Spleen (tissue), 11 donors: ENCODE data around the gene TANK. TPM values are rescaled to one million over a fixed set of nuclear protein-coding genes. Genes with fewer than 3 reads are reported as not detected.
"Not testable (repeated sequence)": the region's sequence is repeated elsewhere in the genome, so short reads cannot be mapped to it uniquely, and the experiment has no call there.

ENCODE experiments used
- DNase-seq: peaks from one replicate; pipeline ENCODE4 v3.0.0-alpha.2; 2020
- H3K27ac ChIP-seq, 8 donors: fragments of 200-600 bp; sonication (generic) in 7 of 8; 1 replicate in 4 of 8; 2 replicates in 4 of 8; pipeline versions ENCODE4 v1.5.0 to v1.8.0; 2016 to 2021; ENCODE audit warnings: inconsistent platforms in 4 of 8, mild to moderate bottlenecking in 4 of 8, moderate library complexity in 1 of 8
- H3K27me3 ChIP-seq, 7 donors: fragments of 200-600 bp; sonication (generic) in 6 of 7; replicated peaks in 1 of 7; 1 replicate in 4 of 7; 2 replicates in 3 of 7; pipeline versions ENCODE4 v1.5.0 to v1.8.0; 2016 to 2021; ENCODE audit warnings: inconsistent platforms in 3 of 7, mild to moderate bottlenecking in 1 of 7
- H3K36me3 ChIP-seq, 6 donors: fragments of 200-600 bp; sonication (generic) in 5 of 6; 1 replicate in 4 of 6; 2 replicates in 2 of 6; pipeline versions ENCODE4 v1.5.0 to v1.8.0; 2016 to 2021; ENCODE audit warnings: inconsistent platforms in 2 of 6
- H3K4me1 ChIP-seq, 6 donors: fragments of 200-600 bp; sonication (generic) in 5 of 6; 1 replicate in 3 of 6; 2 replicates in 3 of 6; pipeline versions ENCODE4 v1.5.0 to v1.8.0; 2016 to 2021; ENCODE audit warnings: inconsistent platforms in 3 of 6
- H3K4me3 ChIP-seq, 8 donors: fragments of 200-600 bp; sonication (generic) in 7 of 8; 1 replicate in 4 of 8; 2 replicates in 4 of 8; pipeline versions ENCODE4 v1.5.0 to v1.8.0; 2016 to 2021; ENCODE audit warnings: inconsistent platforms in 4 of 8, mild to moderate bottlenecking in 4 of 8, moderate library complexity in 2 of 8
- H3K9me3 ChIP-seq, 8 donors: fragments of 200-600 bp; sonication (generic) in 7 of 8; 1 replicate in 4 of 8; 2 replicates in 4 of 8; pipeline versions ENCODE4 v1.5.0 to v1.8.0; 2016 to 2021; ENCODE audit warnings: inconsistent platforms in 4 of 8
- POLR2A ChIP-seq, 3 donors: fragments of 450-650 bp; IDR thresholded peaks; one replicate each; pipeline ENCODE4 v1.5.1; 2017; ENCODE audit warnings: antibody characterized with exemption in 3 of 3, mild to moderate bottlenecking in 1 of 3
- POLR2AphosphoS5 ChIP-seq, 3 donors: sonication (generic); formaldehyde crosslinking; IDR thresholded peaks; one replicate each; pipeline ENCODE4 v1.5.1; 2017; ENCODE audit warnings: antibody characterized with exemption in 3 of 3
- whole genome bisulfite sequencing, 5 donors: extraction: QIAGEN DNeasy Blood & Tissue Kit in 3 of 5; methylation state at CpG; one replicate each; pipeline versions ENCODE4 v1.1.5 to v1.1.7; 2013 to 2018; 5-methylcytosine and 5-hydroxymethylcytosine counted together
- intact Hi-C: fragments of 100-400 bp; cut with DNase I; formaldehyde crosslinking; loops from one replicate; pipeline ENCODE4 v1.15.0; 2023; ENCODE audit warnings: low total_unique reads
- polyA plus RNA-seq, 3 donors: library from polyadenylated mRNA; stranded (reverse); fragments of 200-250 nt; gene quantifications; one replicate each; pipeline ENCODE4 v1.2.1, GENCODE V29; 2013
- total RNA-seq, 7 donors: library from RNA; depleted of rRNA in 3 of 7; stranded (reverse); fragments of >200 nt in 3 of 7; fragmentation: NEBNext Ultra II Directional in 4 of 7; extraction: Animal tissue kit (Norgen Biotek cat#: 25700) in 4 of 7; gene quantifications; one replicate each; pipeline versions ENCODE4 v1.1.0 to v1.2.1, GENCODE V29; 2016 to 2021
- TF ChIP-seq, protein P1 (sequence below), 11 experiments: fragments of 200-600 bp in 7 of 11; fragments of 450-650 bp in 4 of 11; sonication (generic) in 4 of 11; IDR thresholded peaks in 8 of 11; conservative IDR thresholded peaks in 3 of 11; 1 replicate in 7 of 11; 2 replicates in 4 of 11; pipeline versions ENCODE4 v1.4.0 to v1.8.0; 2016 to 2021; ENCODE audit warnings: antibody characterized with exemption in 11 of 11, inconsistent platforms in 4 of 11, mild to moderate bottlenecking in 1 of 11
- donor health status: healthy with polysubstance abuse.
- donor health status: DM: no; HTN: no; CAD: no; lungs with moderate emphysema.
- donor health status: DM: no; HTN: no; CAD: no.
- donor health status: Bipolar disorder and iron deficiency.
- donor health status: healthy.
- donor health status: DM: no; HTN: no; CAD: no.
- donor health status: DM: yes; HTN: yes; CAD: no.

Gene TANK
- total and polyA plus RNA-seq, 10 donors: 37.5 to 152 (median 120) TPM

DNA sequence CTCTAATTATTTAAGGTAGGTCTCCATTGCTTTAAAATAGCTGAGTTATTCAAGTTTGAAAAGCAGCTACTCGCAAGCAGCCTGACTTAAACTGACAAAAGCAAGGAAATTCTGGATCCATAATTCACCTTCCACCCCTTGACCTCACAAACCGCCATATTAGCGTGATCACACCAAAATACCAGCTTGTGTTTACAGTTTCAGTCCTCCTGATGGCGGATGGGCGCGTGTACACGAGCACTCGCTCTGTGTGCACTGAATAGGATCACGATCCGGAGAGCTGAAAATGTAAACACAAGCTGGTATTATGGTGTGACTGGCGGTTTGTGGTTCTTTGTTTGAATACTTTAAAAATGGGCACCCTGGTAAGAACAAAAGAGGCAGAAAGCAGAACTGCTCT lies 105.6 kb downstream of the TANK start:
- H3K4me1 ChIP-seq: no peaks in the 10 kb centered on the region
- intact Hi-C loops: no loop called here
- H3K4me3 ChIP-seq: no peak overlapping the region
- H3K27ac ChIP-seq: no peak overlapping the region
- 95 to 97% (median 96%) methylated on average over 11 of the region's 11 CpGs for WGBS, 5 donors
- no peaks in the 10 kb centered on the region for H3K9me3 ChIP-seq
- no peak for DNase-seq
- no peaks in the 10 kb centered on the region for H3K36me3 ChIP-seq
- no peak for TF ChIP-seq POLR2AphosphoS5 (IDR thresholded peaks at IDR 0.05)
- no peaks in the 10 kb centered on the region for H3K27me3 ChIP-seq

DNA sequence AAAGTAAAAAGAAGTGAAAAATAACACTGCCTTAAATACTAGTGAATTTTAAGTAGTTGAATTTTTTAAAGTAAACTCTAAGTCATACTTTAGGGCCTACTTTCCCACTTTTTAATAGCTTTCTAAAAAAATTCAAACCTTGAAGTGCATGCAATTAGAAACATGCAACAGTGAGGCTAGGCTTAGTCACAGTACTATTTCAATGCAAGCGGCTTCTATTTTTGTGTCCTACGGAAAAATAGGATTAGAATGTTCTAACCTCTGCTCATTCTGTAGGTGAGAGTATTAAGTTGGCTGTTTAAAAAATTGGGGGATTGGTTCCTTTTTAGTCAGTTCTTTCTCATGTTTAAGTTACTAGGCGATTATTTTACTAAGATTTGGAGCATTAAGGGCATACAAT lies 108.9 kb downstream of the TANK start:
- Histone ChIP-seq H3K27ac (no peak overlapping the region), H3K36me3 (no peaks in the 10 kb centered on the region), H3K9me3 (no peaks in the 10 kb centered on the region), H3K4me3 (no peak overlapping the region), H3K27me3 (no peaks in the 10 kb centered on the region), H3K4me1 (no peaks in the 10 kb centered on the region)
- TF ChIP-seq, protein P1, sequence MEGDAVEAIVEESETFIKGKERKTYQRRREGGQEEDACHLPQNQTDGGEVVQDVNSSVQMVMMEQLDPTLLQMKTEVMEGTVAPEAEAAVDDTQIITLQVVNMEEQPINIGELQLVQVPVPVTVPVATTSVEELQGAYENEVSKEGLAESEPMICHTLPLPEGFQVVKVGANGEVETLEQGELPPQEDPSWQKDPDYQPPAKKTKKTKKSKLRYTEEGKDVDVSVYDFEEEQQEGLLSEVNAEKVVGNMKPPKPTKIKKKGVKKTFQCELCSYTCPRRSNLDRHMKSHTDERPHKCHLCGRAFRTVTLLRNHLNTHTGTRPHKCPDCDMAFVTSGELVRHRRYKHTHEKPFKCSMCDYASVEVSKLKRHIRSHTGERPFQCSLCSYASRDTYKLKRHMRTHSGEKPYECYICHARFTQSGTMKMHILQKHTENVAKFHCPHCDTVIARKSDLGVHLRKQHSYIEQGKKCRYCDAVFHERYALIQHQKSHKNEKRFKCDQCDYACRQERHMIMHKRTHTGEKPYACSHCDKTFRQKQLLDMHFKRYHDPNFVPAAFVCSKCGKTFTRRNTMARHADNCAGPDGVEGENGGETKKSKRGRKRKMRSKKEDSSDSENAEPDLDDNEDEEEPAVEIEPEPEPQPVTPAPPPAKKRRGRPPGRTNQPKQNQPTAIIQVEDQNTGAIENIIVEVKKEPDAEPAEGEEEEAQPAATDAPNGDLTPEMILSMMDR (IDR thresholded peaks at IDR 0.05 in 8 of 11, conservative IDR thresholded peaks at IDR 0.05 in 3 of 11): no peak
- TF ChIP-seq POLR2A (IDR thresholded peaks at IDR 0.05): no peak
- TF ChIP-seq POLR2AphosphoS5 (IDR thresholded peaks at IDR 0.05): no peak
- DNase-seq: no peak
- intact Hi-C loops: no loop called here
- WGBS, 5 donors: 91 to 99% (median 93%) methylated on average over 3 of the region's 3 CpGs

DNA sequence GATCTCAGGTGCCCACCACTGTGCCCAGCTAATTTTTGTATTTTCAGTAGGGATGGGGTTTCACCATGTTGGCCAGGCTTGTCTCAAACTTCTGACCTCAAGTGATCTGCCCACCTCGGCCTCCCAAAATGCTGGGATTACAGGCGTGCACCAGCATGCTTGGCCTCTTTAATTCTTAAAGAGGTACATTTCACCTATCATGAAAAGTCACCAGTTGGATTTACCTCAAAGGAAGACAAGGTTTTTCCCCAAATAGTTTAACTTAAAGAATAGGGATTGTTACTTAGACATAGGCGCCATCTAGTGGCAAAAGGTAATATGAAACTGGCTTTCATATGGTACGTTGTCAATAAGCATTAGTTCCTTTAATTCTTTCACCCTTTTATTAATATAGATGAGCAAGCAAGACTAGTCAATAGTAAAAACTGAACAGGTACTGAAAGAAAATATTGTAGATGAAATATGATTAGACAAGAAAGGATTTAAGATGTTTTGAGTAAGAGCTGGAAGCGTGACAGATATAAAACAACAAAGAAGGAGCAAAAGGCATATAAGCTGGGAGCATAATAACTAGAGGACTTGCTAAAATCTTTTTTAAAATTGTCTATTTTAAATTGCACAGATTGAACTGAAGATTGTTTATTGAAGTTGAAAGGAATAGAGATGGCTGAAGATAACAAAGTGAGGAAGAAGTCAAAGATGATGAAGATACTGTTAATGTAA lies 113.0 kb downstream of the TANK start:
- TF ChIP-seq POLR2AphosphoS5 (IDR thresholded peaks at IDR 0.05) (no peak), POLR2A (IDR thresholded peaks at IDR 0.05) (no peak)
- TF ChIP-seq, protein P1 (IDR thresholded peaks at IDR 0.05 in 8 of 11, conservative IDR thresholded peaks at IDR 0.05 in 3 of 11): peak in 10 of 11 experiments; percentile 32 to 81 (median 74)
- H3K9me3 ChIP-seq: no peaks in the 10 kb centered on the region
- H3K27ac ChIP-seq: no peak overlapping the region
- DNase-seq: no peak
- H3K4me3 ChIP-seq: no peak overlapping the region
- H3K4me1 ChIP-seq: no peaks in the 10 kb centered on the region
- 46 to 54% (median 49%) methylated on average over 5 of the region's 5 CpGs for WGBS, 5 donors
- H3K27me3 ChIP-seq: no peaks in the 10 kb centered on the region
- no peaks in the 10 kb centered on the region for H3K36me3 ChIP-seq
- intact Hi-C loops: loop anchor here (5.0 kb wide), 1 partner anchor 46 kb away; no protein-coding TSS in a partner anchor

DNA sequence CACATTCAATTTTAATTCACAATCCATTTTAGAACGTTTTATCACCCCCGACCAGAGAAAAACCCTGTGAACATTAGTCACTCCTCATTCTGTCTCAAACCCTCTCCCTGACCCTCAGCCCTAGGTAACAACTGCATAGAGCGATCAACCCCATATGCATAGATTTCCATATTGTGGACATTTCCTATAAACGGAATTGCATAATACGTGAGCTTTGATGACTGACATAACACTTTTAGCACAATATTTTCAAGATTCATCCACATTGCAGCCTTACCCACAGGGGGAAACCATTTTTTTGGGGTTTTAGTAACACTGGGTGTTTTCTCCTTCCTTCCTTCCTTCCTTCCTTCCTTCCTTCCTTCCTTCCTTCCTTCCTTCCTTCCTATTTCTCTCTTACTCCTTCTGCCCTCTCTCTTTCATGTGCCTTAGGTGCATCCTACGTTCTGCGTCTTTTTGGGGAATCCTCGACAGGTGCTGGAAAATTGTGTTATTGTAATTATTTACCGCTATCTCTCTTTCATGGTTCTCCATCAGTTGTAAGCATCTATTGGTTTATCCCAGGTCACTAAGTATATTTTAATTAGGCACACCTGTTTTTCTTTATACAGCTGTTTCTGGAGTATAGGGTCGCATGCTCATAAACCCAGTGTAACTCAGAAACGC lies 118.5 kb downstream of the TANK start:
- H3K27me3 ChIP-seq, H3K4me3 ChIP-seq, intact Hi-C loops, H3K36me3 ChIP-seq, DNase-seq, H3K9me3 ChIP-seq, H3K27ac ChIP-seq, H3K4me1 ChIP-seq: not testable (repeated sequence)
- WGBS, 5 donors: 63 to 72% (median 67%) methylated on average over 11 of the region's 11 CpGs

DNA sequence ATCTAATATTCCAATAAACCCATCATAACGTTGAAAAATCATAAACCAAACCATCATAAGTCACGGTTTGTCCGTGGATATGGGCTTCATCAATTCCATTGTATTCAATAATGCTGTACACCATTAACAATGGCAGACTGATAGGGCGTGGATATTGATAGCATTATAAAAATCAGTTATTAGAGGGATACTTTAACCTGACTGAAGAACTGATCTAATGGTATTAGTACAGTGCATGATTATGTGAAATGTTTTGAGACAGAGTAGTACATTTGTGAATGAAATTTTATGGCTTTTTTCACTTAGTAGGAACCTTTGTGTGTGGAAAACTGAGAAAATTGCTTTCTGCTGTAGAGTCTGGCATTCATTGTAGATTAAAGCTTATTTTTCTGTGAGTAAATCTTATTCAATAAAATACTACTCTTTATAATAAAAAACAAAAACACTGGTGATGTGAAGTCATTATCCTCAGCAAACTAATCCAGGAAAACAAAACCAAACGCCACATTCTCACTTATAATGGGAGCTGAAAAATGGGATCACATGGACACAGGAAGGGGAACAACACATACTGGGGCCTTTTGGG lies 119.1 kb downstream of the TANK start:
- WGBS, 5 donors: 75 to 82% (median 80%) methylated on average over 5 of the region's 5 CpGs
- intact Hi-C loops, DNase-seq: not testable (repeated sequence)

DNA sequence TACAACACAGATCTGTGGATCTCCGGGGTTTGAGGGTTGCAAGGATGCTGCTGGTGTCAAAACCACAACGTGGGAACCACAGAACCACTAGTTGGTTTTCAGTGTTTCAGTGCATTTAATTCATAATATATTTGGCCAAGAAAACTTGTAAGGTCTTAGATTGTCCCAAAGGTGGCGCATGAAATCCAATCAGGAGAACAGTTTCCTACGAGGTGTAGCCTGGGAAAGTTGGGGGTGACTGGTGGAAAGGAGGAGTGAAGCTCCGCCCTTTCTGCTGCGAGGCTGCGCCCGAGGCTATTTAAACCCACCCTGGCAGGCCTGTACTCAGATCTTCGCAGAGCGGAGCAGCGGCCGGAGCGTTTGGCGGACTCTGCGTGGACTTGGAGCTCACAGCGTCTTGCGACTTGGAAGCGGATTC lies 120.7 kb downstream of the TANK start:
- H3K27ac ChIP-seq, H3K4me1 ChIP-seq, H3K9me3 ChIP-seq, intact Hi-C loops, H3K4me3 ChIP-seq, H3K36me3 ChIP-seq: not testable (repeated sequence)
- WGBS, 5 donors: 73 to 81% (median 75%) methylated on average over 18 of the region's 18 CpGs
- DNase-seq: peak; percentile 93
- peaks cover 0 to 16% (median 0%) of the 10 kb centered on the region in 7 donors for H3K27me3 ChIP-seq

More for the DNA sequence above, 119.1 kb downstream of the TANK start:
- H3K27me3 ChIP-seq: peaks cover 0 to 11% (median 0%) of the 10 kb centered on the region in 7 donors
- not testable (repeated sequence) for H3K4me3 ChIP-seq, H3K36me3 ChIP-seq, H3K4me1 ChIP-seq, H3K9me3 ChIP-seq, H3K27ac ChIP-seq

DNA sequence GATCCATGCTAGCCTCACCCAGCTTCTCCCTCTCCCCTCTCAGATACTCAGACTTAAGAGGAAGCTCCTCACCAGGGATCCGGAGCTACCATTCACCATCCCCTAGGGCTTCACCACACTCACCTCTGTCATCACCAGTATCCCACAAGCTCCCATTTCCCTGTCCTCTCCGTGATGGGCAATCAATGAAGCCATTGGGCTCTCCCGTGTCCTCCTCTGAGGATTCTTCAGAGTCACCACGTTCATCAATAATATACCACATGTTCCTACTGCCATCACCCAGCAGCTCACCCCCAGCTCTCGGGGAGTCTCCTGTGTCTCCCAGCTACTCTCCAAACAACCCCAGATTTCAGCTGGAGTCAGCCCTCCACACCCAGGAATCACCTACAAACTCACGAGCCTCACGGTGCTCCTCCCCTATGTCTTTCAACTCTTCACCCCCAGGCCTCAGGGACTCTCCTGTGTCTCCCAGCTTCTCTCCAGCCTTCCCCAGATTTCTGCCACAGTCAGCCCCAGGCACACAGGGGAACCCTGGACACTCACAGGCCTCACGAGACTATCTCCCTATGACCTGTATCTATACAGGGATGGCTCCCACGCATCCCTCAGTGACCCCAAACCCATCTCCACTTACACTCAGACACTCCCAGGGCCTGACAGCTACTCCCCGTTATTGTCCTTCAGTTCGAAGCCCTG lies 121.5 kb downstream of the TANK start:
- intact Hi-C loops, H3K36me3 ChIP-seq, H3K4me1 ChIP-seq, H3K9me3 ChIP-seq, H3K4me3 ChIP-seq, H3K27ac ChIP-seq, DNase-seq: not testable (repeated sequence)
- peaks cover 0 to 24% (median 3%) of the 10 kb centered on the region in 7 donors for H3K27me3 ChIP-seq
- 74 to 90% (median 80%) methylated on average over 11 of the region's 11 CpGs for whole genome bisulfite sequencing, 5 donors

DNA sequence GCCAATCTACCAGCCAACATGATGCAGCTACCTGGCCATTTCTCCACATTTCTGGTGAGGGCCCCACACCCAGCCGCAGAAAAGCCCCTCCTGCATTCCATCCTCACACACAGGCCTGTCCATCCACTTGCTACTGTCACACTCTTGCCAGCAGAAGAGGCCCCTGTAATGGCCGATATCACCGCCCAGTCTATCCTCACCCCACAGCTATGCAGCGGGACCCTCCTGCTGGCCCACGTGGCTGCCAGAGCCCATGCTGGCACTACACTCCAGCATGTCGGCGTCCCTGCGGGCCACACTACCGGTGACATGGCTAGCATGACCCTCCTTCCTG lies 122.0 kb downstream of the TANK start:
- WGBS, 5 donors: 90 to 94% (median 91%) methylated on average over 9 of the region's 9 CpGs
- H3K4me1 ChIP-seq, H3K36me3 ChIP-seq, DNase-seq, H3K27ac ChIP-seq, intact Hi-C loops, H3K9me3 ChIP-seq, H3K4me3 ChIP-seq: not testable (repeated sequence)
- H3K27me3 ChIP-seq: peaks cover 0 to 24% (median 3%) of the 10 kb centered on the region in 7 donors
